ENCODE measurements around the gene GNAS.

DNA sequence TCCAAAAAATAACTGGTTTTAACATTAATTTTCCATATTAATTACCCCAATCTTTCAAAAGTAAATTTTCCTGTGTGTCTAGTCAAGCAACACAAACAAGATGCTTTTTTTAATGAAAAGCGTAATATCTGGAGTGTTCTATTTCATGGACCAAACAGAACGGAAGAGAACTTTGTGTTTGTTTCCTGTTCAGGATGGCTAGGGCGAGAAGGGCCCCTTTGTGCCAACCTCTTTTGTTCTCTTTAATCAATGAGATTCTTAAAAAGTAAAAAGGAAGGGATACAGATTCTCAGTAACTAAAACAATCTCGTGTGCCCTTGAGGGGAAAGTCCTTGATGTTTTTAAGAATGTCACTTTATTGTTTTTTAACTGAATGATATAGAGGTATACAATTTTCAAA lies 55.7 kb downstream of the GNAS start:
- TF ChIP-seq, protein P1, sequence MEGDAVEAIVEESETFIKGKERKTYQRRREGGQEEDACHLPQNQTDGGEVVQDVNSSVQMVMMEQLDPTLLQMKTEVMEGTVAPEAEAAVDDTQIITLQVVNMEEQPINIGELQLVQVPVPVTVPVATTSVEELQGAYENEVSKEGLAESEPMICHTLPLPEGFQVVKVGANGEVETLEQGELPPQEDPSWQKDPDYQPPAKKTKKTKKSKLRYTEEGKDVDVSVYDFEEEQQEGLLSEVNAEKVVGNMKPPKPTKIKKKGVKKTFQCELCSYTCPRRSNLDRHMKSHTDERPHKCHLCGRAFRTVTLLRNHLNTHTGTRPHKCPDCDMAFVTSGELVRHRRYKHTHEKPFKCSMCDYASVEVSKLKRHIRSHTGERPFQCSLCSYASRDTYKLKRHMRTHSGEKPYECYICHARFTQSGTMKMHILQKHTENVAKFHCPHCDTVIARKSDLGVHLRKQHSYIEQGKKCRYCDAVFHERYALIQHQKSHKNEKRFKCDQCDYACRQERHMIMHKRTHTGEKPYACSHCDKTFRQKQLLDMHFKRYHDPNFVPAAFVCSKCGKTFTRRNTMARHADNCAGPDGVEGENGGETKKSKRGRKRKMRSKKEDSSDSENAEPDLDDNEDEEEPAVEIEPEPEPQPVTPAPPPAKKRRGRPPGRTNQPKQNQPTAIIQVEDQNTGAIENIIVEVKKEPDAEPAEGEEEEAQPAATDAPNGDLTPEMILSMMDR (IDR thresholded peaks at IDR 0.05) = no peak
- TF ChIP-seq POLR2A (IDR thresholded peaks at IDR 0.05) = no peak
